ENCODE results near the gene LCAT. TPM values are rescaled to one million over a fixed set of nuclear protein-coding genes. Genes with fewer than 3 reads are reported as not detected.

Gene LCAT
- total RNA-seq, 4 donors from 2014 or later = 10.8 to 25.8 (median 15.9) TPM

DNA sequence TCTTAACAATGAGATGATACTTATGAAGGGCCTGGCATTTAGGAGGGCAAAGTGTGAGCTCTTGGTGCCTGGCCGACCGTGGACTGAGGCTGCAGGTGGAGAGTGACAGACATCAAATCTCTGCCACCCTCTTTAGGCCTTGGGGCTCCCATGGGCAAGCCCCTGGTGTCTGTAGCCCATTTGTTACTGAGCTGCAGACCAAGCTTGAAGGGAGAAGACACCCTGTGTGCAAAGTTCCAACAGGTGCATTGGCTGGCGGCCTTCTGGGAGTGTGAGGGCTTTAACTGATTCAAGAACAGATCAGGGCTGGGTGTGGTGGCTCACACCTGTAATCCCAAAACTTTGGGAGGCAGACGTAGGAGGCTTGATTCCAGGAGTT lies 11.5 kb downstream of the LCAT start:
- H3K4me1 ChIP-seq = peaks cover 0 to 38% (median 12%) of the 10 kb centered on the region in 3 donors
- no peaks in the 10 kb centered on the region for H3K9me3 ChIP-seq
- WGBS, 2 donors (ENCODE audit: low coverage in 1 of 2) = 68% methylated on average over 2 of the region's 4 CpGs; no CpG with 5 or more reads in 1 of the 2 donors
- no peak for ATAC-seq
- no peak overlapping the region for H3K4me3 ChIP-seq
- H3K27ac ChIP-seq = no peak overlapping the region
- peaks cover 0 to 61% of the 10 kb centered on the region in 2 donors for H3K36me3 ChIP-seq
- H3K27me3 ChIP-seq = no peaks in the 10 kb centered on the region
- TF ChIP-seq POLR2AphosphoS5 (IDR thresholded peaks at IDR 0.05) (no peak), EP300 (IDR thresholded peaks at IDR 0.05) (no peak), POLR2A (IDR thresholded peaks at IDR 0.05) (no peak)
- TF ChIP-seq, protein P1, sequence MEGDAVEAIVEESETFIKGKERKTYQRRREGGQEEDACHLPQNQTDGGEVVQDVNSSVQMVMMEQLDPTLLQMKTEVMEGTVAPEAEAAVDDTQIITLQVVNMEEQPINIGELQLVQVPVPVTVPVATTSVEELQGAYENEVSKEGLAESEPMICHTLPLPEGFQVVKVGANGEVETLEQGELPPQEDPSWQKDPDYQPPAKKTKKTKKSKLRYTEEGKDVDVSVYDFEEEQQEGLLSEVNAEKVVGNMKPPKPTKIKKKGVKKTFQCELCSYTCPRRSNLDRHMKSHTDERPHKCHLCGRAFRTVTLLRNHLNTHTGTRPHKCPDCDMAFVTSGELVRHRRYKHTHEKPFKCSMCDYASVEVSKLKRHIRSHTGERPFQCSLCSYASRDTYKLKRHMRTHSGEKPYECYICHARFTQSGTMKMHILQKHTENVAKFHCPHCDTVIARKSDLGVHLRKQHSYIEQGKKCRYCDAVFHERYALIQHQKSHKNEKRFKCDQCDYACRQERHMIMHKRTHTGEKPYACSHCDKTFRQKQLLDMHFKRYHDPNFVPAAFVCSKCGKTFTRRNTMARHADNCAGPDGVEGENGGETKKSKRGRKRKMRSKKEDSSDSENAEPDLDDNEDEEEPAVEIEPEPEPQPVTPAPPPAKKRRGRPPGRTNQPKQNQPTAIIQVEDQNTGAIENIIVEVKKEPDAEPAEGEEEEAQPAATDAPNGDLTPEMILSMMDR (IDR thresholded peaks at IDR 0.05) = no peak

DNA sequence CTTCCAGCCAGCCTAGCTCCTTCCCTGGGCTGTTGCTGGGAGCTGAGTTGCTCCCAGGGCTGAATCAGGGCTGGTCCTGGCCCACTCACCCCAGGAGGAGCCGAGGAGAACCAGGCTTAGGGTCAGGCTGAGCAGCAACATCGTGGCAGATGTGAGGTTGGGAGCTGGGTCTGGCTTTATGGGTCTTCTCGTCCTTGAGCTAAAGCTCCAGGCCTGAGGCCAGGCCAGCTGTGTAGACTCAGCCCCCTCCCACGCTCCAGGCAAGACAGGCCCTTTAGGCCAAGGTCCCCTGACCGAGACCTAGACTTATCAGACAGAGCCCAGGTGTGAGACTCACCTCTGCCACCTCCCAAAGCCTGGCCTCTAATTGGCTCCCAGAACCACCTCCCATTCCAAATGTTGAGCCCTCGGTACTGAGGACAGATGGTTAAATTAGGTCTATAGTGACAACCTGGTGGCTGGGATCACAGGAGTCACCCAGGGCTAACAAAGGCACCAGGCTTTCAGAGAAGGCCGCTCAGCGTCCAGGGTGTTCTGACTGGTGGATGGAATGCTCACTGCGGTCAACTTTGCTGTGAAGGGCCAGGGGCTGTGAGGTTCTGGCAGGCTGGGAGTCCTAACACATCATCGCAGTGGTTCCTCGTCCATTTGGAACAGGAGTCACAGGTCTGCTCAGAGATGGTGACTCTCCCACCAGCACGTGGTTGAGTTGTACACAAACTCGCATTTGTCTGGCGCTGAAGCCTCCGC lies 12.0 kb downstream of the LCAT start, which contains the start of gene CTRL:
CTRL (minus strand) TSS at position 151 of the 750 bp plus-strand sequence; CDS start at position 141, 10 bp downstream.
- no peak for TF ChIP-seq POLR2A (IDR thresholded peaks at IDR 0.05)
- TF ChIP-seq, protein P1 (IDR thresholded peaks at IDR 0.05) = no peak
- TF ChIP-seq EP300 (IDR thresholded peaks at IDR 0.05) = no peak
- no peaks in the 10 kb centered on the region for H3K27me3 ChIP-seq
- ATAC-seq = no peak
- H3K4me3 ChIP-seq = no peak within 1 kb of the TSS
- WGBS, 2 donors (ENCODE audit: low coverage in 1 of 2) = 80% methylated on average over 1 of the region's 15 CpGs; no CpG with 5 or more reads in 1 of the 2 donors
- peaks cover 0 to 35% (median 8%) of the 10 kb centered on the region in 3 donors for H3K4me1 ChIP-seq
- H3K9me3 ChIP-seq = no peaks in the 10 kb centered on the region
- H3K27ac ChIP-seq = no peak within 1 kb of the TSS
- H3K36me3 ChIP-seq = peaks cover 0 to 64% of the 10 kb centered on the region in 2 donors

DNA sequence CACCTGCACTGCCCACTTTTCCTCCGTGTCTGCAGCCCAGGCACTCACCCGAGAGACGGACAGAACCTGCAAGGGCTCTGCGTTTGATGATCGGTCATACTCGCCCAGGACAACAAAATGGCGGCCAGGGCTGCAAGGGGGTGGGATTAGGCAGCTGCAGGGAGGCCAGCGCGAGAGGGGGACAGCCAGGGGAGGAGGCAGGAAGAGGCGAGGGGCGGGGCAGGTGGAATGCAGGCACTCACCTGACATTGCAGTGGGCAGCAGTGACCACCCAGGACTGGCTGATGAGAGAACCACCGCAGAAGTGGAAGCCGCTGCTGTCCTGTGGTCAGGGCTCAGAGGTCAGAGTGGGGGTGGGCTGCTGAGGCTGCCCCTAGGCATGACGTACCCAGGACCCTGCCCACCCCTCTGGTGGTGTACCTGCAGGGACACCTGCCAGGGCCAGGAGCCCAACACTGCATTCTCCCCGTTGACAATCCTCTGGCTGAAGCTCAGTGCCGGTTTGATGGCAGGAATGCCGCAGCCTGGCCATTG lies 13.2 kb downstream of the LCAT start:
- Histone ChIP-seq H3K36me3 (peaks cover 0 to 64% of the 10 kb centered on the region in 2 donors), H3K27me3 (no peaks in the 10 kb centered on the region), H3K4me3 (no peak overlapping the region), H3K4me1 (peaks cover 0 to 43% (median 13%) of the 10 kb centered on the region in 3 donors), H3K9me3 (no peaks in the 10 kb centered on the region), H3K27ac (no peak overlapping the region)
- TF ChIP-seq, protein P1 (IDR thresholded peaks at IDR 0.05) = no peak
- TF ChIP-seq POLR2AphosphoS5 (IDR thresholded peaks at IDR 0.05) = no peak
- TF ChIP-seq POLR2A (IDR thresholded peaks at IDR 0.05) = no peak
- TF ChIP-seq EP300 (IDR thresholded peaks at IDR 0.05) = no peak
- no CpG with 5 or more reads among the region's 17 CpGs for WGBS, 2 donors (ENCODE audit: low coverage in 1 of 2)
- ATAC-seq = no peak

DNA sequence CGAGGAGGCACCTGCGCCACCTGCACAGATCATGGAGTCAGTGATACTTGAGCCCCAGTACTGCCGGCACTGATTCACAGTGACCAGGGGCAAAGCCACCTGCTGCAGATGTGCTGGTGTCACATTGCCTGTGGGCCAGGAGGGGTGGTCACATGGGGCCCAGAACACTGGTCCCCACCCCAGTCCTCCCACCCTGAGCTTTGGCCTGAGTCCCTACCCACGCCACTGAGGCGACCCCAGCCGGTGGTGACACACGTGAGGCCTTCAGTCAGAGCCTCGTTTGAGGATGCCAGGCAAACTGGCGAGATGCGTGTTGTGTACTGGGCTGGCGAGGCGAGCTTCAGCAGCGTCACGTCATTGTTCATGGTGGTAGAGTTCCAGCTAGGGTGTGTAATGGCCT lies 13.7 kb downstream of the LCAT start:
- Histone ChIP-seq H3K36me3 (peaks cover 0 to 64% of the 10 kb centered on the region in 2 donors), H3K9me3 (no peaks in the 10 kb centered on the region), H3K4me3 (no peak overlapping the region), H3K27me3 (no peaks in the 10 kb centered on the region), H3K27ac (no peak overlapping the region), H3K4me1 (peaks cover 0 to 45% (median 11%) of the 10 kb centered on the region in 3 donors)
- WGBS, 2 donors (ENCODE audit: low coverage in 1 of 2) = 71% methylated on average over 3 of the region's 14 CpGs; no CpG with 5 or more reads in 1 of the 2 donors
- no peak for TF ChIP-seq EP300 (IDR thresholded peaks at IDR 0.05)
- TF ChIP-seq POLR2A (IDR thresholded peaks at IDR 0.05) = no peak
- no peak for TF ChIP-seq POLR2AphosphoS5 (IDR thresholded peaks at IDR 0.05)
- TF ChIP-seq, protein P1 (IDR thresholded peaks at IDR 0.05) = no peak
- ATAC-seq = no peak

Measured in gastroesophageal sphincter (tissue), 4 donors.